SK-N-DZ (cell line): Measurements from ENCODE around the gene PDXK.

ENCODE experiments used
- DNase-seq: peaks from one replicate; pipeline ENCODE4 v3.0.0-alpha.2; 2015; ENCODE audit warnings: low spot score

PDXK gene

DNA sequence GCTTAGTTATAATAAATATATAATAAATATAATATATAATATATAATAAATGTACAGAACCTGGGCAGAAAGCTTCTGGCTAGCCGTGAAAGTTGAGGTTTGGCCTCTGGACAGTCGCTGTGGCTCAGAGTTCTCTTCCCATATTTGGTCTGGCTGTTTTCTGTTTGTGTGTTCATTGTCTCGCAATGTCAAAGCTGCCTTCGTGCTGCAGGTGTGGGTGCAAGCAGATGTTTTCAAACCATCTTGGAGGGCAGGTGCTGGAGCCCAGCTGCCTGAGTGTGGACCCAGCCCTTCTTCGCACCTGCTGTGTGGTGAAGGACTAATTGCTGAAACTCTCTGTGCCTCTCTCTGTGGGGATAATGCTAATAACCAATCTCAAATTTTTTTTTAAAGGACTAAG, 60.7 kb downstream of the PDXK start:
- DNase-seq = no peak

DNA sequence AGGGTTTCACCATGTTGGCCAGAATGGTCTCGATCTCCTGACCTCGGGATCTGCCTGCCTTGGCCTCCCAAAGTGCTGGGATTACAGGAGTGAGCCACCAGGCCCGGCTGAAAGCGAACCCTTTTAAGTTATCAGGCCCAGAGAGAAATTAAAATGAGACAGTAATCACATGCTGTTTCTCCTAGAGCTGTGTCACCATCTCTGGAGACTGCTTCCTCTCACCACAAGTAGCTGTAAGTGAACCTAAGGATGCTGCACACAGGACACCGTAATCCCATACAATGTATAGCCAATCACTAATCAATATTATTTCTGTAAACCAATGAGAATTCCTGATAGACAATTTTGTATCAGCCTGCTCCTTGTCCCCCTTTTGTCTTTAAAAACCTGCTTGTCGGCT, 62.9 kb downstream of the PDXK start:
- no peak for DNase-seq

DNA sequence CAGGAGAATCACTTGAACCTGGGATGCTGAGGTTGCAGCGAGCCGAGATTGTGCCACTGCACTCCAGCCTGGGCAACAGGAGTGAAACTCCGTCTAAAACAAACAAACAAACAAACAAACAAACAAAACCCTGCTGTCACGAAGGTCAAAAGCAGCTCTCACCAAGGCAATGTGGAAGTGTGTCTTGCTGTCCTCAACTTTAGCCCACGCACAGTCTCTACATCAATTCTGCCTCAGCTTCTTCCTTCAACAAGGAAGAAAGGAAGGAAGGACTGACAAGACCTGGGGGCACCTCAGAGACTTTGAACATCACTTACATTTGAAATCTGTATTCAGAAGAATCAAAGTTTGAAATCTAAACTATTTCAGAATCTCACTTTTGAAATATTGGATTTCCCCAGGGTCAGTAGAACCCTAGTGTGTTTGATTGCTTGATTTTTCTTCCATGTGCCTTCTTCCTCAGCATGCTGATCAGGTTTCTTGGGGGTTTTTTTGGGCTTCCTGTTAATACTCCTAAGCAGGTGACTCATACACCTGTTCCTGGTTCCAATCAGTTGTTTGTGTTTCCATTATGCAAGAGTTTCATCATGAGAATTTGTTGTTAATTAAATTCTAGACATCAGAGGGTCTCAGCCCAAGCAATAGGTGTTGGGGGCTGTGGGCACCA, 63.6 kb downstream of the PDXK start:
- no peak for DNase-seq

DNA sequence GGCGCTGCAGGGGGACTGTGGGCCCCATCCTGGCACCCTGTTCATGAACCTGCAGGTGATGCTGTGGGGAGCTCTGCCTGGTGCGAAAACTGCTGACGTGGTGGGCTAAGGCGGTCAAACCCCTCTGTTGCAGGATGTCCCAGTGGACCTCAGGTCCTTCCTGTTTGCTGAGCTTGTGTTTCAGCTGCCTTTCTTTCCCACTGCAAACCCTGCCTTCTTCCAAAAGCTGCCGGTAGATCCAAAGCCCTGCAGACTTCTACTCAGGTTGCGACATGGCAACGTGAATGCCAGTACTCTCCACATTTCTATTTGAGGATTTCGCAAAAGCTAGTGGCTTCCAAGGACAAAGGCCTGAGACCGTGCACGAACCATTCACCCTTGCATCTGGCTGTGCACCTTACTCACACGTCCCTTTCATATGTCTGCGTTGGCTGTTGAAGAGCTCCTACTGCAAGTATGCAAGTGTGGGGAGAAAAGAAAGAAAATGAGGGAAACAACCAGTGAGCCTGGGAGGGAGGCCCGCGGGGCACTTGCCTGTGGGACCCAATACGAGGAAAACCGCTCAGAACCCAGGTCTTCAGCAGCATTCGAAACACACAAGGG, 64.3 kb downstream of the PDXK start:
- DNase-seq = no peak

GRCh38 chr21:43785134-43785533, 66.2 kb downstream of the PDXK start:
- no peak for DNase-seq

GRCh38 chr21:43786300-43786806, 67.4 kb downstream of the PDXK start:
- no peak for DNase-seq

DNA sequence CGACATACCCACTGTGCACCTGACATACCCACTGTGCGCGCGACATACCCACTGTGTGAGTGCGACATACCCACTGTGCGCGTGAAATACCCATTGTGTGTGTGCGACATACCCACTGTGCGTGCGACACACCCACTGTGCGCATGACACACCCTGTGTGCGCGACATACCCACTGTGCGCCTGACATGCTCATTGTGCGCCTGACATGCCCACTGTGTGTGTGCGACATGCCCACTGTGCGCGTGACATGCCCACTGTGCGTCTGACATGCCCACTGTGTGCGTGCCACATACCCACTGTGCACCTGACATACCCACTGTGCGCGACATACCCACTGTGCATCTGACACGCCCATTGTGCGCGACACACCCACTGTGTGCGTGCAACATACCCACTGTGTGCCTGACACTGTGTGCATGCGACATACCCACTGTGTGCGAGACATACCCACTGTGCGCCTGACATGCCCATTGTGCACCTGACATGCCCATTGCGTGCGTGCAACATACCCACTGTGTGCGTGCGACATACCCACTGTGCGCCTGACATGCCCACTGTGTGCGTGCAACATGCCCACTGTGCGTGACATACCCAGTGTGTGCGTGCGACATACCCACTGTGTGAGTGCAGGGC, 68.0 kb downstream of the PDXK start:
- no peak for DNase-seq

GRCh38 chr21:43789276-43790009, 70.5 kb downstream of the PDXK start, which contains the start of gene RRP1:
Gene RRP1 (plus strand): TSS chr21:43789577. CDS start chr21:43789630, 53 bp downstream.
- peak; percentile 84 for DNase-seq

GRCh38 chr21:43790010-43790524, 71.1 kb downstream of the PDXK start:
- DNase-seq = no peak

DNA sequence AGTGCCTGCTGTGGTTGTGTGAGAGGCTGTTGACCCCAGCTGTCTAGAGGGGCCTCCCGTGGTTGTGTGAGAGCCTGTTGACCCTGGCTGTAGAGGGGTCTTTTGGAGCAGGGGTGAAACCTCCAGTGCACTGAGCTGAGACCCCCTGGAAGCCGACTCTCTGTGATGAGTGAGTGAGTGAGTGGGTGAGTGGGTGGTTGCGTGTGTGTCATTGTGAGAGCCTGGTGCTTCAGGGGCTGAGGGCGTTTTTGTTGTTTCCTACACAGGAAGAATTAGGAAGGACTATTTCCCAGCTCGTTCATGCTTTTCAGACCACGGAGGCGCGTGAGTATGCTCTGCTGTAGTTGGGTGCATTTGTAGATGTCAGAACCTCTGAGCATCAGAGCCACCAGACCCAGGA, 73.5 kb downstream of the PDXK start:
- no peak for DNase-seq

GRCh38 chr21:43793243-43793642, 74.3 kb downstream of the PDXK start:
- DNase-seq = no peak

GRCh38 chr21:43794311-43794710, 75.4 kb downstream of the PDXK start:
- DNase-seq = no peak

GRCh38 chr21:43794857-43795256, 75.9 kb downstream of the PDXK start:
- no peak for DNase-seq

- DNase-seq = no peak
Measured at GRCh38 chr21:43797415-43797814, 78.5 kb downstream of the PDXK start.

DNA sequence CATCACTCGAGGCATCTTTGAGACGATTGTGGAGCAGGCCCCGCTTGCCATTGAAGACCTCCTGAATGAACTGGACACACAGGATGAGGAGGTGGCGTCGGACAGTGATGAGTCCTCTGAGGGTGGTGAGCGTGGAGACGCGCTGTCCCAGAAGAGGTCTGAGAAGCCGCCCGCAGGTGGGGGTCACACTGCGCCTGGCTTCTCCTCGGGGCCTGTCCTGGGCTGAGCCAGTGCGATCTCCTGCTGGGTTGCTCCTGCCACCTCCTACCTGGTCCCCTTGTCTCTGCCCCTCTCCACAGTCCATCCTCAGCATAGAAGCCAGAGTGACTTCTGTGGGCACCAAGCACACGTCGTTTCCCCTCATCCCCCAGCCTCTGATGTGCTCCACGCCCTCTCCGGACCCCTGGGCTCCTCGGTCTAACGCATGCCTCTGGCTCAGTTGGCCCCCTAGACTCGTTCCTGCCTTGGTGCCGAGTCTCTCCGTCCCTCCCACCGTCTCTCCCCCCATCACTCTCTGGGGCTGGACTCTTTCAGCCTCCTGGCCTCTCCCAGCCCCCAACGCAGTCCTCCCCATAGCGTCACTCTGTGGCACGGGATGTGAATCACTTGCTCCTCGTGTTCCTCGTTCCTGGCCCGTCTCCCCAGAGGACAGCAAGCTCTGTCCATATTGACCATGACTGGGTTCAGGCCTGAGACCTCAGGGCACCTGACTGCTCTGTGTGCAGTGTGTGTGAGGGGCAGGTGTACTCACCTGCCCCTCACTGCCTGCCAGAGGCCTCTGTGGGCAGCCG, 79.2 kb downstream of the PDXK start:
- DNase-seq = no peak

DNA sequence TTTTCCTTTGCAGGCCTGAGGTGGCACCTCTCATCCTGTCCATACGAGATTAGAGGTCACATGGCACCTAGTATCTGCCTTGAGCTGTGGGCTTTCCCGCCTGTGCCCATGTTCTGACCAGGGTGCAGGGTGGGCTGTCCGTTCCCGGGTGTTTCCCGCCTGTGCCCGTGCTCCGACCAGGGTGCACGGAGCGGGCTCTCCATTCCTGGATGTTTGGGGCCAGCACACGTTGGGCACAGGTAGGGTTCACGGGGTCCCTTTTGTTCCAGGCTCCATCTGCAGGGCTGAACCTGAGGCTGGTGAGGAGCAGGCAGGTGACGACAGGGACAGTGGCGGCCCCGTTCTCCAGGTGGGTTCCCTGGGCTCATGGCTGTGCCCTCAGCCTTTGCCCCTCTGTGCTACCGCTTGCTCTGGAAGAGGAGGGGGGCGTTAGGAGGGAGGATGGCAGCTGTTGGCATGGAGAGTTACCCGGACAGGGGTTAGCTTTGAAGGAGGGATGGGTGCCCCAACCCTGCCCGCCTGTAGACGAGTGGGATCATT, 80.4 kb downstream of the PDXK start:
- no peak for DNase-seq

DNA sequence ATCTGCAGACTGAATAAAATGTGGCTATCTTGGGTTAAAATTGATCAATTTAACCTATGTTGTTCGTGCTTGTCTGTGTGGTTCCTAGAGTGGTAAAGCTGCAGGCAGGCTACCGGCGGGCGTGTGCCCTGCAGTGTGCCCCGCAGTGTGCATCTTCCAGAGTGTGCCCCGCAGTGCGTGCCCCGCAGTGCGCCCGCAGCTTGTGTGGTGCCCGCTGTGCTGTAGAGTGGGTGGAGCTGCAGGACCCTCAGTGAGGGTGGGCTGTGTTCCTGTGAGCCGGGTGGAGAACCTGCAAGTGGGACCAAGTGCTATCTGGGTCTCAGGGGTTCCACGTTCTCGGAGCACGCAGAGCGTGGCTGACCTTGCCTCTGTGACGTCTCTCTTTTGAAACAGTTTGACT, 81.2 kb downstream of the PDXK start:
- DNase-seq = no peak

GRCh38 chr21:43800566-43800965, 81.6 kb downstream of the PDXK start:
- no peak for DNase-seq

GRCh38 chr21:43801006-43801783, 82.3 kb downstream of the PDXK start:
- DNase-seq = no peak

GRCh38 chr21:43802713-43803313, 83.9 kb downstream of the PDXK start:
- DNase-seq = no peak
